HG03060 (cell line): ENCODE data around the gene TBC1D22A.

Experiments used
- ATAC-seq: cut with Tn5 transposase; IDR thresholded peaks from one replicate; pipeline ENCODE4 v1.9.1; 2021; ENCODE audit warnings: low read depth, moderate number of reproducible peaks; ENCODE audit not compliant: unreplicated experiment

The TBC1D22A gene

DNA sequence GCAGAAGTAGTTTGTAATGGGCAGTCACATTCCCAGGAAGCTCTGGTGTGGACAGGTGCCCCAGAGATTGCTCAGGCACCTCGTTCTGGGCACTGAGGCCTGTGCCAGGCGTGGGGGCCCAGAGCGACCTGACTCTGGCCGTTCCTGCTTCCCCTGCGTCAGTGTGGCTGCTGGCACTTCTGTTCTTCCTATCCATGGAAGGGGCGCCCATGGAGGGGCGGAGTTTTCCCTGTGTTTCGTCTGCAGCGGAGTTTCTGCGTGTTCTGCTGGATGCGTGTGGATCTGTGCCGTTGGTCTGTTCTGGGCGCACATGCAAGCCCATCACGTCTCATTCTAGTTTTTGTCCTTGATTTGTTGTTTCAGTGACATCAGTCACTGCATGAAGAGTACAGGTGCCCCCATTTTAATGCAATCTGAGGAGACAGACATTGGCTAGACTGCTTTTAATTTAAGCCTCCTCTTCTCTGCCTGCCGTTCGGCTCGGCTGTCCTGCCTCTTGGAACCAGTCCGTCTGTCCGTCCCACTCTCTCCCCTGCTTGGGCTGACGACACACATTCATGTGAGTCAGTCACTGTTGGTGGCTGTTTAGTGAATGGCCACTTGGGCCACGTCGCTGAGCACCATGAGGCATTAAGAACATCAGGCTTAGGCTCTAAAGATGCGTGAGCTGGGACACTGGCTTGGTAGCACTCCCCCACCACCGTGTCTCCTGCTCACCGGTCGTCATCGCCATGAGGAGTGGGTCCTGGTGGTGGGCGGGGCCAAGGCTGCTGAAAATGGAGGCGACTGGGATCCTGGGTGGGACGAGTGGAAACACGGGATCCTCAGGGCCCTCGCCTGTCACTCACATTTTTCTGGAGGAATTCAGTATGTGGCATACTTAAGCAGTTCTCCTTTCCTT, 255.8 kb downstream of the TBC1D22A start:
- no peak for ATAC-seq

DNA sequence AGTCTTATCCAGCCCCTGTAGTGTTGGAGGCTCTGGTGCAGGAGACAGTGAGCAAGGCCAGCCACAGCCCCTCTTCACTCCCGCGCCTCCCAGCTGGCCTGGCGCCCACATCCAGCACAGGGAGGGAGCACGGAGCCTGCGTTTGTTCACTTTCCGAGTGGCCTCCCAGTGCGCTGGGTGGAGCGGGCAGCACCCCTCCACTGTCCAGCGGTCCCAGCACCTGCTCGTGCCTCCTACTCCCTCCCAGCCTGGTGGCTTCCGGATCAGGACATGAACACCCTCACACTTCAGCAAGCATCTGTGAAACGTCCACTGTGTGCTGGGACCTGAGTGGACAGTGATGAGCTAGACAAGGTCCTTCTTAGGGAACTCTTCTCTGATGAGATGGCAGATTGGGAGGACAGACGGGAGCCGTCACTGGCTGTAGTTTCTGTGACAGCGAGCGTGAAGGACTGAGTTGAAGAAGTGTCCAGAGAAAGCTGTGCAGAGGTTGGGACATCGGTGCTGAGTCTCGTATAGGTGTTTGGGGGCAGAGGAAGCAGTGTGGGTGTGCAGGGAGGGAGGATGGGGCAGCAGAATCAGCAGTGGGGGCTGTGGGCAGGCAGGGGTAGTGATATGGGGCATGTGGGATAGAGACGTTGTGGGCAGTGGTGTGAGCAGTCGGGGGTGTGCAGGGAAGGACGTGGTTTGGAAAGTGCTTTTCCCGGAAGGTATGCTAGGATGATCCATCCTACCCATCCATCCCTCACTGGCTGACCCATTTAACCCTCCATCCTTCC, 256.8 kb downstream of the TBC1D22A start:
- no peak for ATAC-seq

DNA sequence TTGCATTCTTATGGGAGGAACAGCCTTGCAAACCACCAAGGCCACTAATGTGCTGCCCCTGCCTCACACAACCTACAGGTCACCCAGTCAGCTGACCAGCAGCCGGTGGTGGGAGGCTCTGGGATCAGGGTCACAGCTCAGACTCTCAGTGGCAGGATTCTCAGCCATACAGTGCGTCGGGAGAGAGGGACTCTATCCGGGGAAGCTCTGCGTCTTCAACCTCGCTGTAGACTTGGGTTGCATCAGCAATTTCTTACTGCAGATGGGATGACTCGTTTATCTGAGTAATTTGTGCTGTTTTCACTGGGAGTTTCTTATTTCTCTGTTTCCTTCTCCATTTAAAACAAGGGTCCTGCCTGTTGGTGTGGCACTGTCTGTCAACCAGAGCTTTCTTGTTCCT, 257.7 kb downstream of the TBC1D22A start:
- ATAC-seq: no peak

DNA sequence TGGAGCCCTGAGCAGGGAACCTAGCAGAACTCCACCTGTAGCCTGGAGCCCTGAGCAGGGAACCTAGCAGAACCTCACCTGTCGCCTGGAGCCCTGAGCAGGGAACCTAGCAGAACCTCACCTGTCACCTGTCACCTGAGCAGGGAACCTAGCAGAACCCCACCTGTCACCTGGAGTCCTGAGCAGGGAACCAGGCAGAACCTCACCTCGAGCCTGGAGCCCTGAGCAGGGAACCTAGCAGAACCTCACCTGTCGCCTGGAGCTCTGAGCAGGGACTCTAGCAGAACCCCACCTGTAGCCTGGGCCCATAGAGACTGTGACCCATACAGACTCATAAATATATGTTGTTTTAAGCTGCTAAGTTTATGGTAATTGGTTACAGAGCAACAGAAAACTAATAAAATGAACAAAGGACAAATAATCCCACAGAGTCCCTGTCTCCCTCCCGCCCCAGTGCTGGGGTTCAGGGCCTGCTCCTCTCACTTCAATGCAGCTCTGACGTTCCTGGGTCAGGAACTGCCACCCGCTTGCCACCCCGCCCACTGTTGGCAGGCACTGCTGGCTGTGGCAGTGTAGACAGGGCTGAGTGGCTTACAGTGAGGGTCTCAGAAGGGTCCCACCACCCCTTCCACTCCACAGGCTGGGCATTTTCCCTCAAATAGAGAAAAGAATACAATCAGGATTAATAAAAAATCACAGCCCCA, 259.1 kb downstream of the TBC1D22A start:
- ATAC-seq: no peak

DNA sequence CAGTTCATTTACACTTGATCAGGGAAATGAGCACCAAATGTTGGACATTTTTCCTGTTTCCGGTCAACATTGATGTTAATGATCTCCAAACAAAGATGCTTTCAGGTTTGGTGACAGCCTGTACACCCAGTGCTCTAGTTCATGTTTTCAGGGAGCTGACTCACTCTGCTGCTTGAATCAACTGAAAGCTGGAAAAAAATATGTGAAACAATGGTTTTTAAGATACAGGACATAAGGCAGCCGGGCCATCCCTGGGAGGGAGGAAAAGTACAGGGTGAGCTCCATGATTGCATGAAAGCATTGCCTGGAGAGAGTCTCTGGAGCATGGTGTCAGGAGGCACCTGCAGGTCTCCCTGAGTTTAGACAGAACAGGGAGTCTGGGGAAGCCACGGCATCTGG, 259.6 kb downstream of the TBC1D22A start:
- ATAC-seq: no peak

DNA sequence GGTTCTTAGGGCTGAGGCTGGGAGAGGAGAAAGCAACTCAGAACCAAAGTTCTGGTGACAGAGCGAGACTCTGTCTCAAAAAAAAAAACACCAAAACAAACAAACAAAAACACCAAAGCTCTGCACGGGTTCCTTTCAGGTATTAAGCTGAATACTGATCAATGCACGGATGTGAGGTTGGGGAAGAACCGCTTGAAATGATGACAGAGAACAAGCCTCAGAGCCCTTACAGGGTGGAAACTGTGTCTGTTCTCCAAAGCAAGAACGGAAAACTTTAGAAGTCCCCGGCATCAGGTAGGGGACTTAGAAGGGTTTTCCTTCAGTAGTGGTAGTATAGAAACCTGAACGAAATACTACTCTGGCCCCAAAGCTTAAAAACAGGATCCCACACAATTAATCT, 260.0 kb downstream of the TBC1D22A start:
- no peak for ATAC-seq

DNA sequence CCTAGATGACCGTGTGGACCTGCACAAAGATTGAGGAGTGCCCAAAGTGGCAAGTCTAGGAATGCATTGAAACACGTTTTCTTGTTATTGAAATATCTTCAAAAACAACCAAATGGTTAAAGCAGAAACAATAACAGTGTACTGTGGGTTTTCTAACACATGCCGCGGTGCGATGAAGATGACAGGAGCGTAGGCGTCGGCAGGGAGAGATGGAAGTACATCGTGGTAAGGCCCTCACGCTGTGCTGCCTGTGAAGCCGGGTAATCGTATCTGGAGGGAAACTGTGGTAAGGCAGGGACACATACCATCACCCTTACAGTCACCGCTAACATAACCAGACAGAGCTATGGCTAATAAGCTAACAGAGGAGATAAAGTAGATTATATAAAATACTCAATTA, 261.4 kb downstream of the TBC1D22A start:
- ATAC-seq: no peak

DNA sequence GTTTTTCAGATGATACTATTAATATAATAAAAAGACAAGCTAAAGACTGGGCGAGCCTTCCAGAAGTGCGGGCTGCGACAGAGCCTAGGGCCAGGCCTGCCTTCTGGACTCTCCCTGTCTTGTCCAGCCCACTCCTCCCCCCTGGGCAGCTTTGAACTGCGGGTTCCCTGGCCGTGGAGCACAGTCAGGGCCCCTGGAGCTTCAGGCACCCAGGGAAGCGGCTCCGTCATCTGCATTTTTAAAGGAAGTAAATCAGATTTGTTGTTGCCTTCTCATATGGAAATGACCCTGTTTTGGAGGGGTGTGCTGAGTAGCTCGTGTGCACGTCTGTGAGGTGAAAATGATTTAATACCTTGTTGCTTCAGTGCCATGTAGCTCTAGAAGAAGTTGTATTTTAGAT, 265.3 kb downstream of the TBC1D22A start:
- no peak for ATAC-seq

DNA sequence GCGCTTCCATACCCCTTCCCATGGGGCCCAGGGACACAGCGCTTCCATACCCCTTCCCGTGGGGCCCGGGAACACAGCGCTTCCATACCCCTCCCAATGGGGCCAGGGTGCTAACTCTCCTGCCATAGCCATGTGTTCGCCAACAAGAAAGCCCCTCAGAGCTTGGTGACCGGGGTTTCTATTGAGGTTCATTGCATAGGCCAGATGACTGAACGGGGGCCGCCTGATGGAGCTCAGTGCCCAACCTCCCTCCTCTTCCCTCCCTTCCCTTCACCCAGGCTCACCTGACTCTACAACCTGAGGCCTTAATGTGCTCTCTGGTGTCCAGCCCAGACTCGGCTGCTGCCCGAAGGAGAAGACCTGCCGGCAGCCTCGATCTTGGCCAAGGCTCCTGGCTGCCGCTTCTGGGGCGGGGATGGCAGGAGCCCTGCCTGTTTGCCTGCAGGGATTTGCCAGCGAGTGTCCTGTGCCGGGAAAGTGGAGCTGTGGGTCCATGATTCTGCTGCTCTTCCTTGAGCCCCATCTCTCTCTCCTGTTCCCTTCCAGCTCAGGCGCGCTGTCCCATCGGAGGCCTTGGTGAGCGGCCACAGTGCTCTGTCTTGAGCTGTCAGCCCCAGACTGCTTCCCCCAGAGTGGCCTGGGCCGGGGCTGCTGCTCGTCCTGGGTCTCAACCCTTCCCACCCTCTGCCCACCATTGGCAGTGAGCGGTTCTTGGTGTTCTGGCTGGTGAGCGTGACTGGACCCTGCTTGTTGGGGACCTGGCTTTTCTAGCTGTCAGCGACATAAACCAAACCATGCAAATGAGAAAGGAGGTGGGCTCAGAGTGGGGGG, 267.0 kb downstream of the TBC1D22A start:
- ATAC-seq: no peak

DNA sequence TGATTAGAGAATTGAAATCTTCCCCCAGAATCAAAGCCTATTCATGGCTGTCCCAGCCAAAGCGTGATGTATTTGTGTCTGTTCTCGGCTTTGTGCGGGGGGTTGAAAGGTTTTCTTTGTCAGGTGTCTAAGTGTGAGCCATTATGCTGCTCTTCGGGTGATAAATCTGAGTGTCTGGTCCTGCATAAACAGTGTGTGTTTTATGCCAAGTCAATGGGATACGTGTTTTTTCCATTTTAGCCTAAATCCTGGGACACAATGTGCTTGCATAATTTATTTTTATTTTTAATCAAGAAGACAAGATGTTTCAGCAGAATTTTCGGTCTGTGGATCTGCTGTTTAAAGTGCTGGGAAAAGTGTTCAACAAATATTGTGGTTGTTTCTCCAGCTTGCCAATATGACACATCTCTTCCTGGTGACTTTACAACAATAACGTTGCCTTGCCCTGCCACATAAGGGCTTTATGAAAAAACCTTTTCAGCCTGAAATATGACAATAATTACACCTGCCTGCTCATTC, 267.8 kb downstream of the TBC1D22A start:
- no peak for ATAC-seq

DNA sequence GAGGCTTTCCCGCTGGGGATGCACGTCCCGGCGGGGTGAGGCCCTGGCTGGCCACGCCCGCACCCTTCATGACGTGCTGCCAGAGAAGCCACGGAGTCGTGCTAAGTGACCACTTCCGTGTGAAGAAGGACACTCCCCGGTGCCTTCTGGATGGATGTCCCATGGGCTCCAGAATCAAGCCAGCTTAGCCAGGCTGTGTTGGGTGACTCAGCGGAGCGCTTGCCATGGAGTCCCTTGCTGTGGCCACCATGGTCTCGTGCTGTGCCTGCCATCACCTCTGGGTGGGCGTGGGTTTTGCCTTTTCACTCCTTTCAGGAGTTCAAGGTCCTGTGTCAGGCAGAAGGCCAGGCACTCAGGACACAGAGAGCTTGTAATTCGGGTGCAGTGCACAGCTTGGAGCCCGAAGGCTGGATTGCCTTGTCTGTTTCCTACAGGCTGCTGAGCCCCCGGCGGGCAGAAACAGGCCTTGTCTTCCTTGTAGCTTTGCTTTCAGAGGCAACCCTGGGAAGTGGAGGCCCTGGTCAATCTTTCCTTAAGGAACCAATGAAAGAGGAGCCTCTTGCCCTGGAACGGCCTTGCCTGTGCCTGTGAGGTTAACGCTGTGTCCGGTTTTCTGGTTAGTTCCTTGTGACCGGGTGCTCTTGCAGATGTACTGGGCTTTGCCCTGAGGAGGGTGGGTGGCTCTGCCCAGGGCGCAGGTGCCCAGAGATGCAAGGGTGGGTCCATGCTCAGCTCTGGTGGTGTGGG, 268.6 kb downstream of the TBC1D22A start:
- ATAC-seq: no peak

DNA sequence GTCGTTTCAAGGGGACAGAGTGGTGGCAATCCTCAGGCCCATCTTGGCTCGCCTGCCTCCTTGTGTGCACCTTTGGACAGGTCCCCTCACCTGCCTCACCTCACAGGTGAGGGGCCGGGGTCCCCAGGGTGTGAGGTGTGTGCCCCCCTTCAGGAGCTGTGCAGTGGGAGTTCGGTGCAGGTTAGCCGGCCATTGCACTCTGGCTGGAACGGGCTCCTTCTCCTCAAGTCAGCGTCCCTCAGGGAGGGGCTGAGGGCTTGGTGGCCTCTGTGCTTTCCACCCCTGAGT, 269.1 kb downstream of the TBC1D22A start:
- no peak for ATAC-seq

DNA sequence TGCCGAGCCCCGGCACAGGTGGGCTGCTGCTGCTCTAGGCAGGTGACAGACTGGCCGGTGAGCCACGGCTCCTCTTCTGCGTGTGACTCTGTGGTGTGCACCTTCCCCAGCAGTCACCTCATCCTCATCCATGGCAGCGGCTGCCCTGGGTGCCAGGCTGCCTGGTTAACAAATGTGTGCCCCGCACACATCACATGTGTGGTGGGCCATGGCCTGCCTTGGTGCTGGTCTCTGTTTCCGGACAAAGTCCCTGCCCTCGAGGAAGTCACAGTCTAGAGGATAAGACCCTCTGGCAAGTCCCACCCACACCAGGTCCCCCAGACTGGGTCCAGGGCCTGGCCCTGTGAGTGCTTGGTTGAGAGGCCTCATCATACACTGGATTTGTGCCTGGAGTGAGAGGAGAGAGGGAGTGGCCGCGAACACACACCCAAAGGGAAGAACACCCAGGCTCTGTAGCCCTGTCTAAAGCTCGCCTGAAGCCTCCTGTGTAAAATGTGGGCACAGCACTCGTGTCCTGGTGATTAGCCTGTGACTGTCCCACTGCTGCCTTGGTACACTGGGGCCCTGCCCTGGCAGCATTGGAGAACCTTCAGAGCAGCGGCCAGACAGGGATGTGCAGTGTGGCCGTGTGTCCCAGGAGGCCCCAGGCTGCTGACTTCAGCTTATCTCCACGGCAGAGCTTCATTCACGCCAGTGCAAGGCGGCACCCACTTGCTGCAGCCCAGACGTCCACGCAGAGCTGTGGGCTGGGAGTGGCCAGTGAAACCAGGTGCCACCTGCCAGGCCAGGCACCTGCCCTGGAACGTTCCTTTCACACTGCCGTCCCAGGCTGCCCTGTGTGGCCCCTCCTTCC, 269.9 kb downstream of the TBC1D22A start:
- ATAC-seq: no peak

DNA sequence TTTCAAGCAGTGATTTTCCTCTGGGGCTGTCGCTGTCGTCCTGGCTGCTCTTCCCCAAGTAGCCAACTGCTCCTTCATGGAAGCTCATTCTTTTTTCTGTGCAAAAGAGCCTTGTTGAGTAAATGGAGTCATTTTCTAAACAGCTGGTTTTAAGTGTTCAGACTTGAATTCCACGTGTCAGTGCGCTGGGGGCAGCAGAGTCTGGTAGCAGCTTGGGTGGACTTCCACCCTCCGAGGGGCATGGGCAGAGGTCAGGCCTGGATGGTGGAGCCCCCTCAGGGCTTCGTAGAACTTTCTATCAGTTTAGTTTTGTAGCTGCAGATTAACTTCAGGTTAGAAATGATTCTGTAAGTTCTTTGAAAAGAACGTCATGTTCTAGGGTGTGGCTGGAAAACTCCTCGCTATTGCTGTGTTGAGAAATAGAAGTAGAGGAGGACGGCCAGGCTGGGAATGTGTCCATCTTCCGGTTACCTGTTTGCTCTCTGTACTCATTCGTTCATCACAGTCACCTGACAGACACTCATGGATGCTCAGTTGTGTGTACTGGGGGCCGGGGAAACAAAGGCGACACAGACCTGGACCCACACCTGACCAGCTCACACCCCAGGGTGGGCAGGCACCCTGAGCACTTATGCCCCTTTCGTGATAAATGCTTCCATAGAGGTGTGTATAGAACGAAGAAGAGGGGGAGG, 270.7 kb downstream of the TBC1D22A start:
- no peak for ATAC-seq

DNA sequence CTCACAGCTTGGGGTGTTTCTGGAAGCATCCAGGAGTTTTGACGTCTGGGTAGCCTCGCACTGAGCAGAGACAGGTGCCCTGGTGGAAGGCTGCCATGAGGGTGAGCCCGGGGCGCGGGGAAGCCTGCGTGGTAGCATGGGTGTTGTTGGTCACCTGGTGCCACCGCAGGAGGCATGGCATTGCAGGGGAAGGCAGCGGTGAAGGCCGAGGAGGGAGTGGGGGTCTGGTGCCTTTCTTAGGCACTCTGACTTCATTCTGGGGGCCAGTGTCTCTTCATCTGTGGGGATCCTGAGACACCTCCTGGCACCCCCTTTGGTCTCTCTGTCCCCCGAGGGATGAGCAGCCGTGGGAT, 271.2 kb downstream of the TBC1D22A start:
- ATAC-seq: no peak

DNA sequence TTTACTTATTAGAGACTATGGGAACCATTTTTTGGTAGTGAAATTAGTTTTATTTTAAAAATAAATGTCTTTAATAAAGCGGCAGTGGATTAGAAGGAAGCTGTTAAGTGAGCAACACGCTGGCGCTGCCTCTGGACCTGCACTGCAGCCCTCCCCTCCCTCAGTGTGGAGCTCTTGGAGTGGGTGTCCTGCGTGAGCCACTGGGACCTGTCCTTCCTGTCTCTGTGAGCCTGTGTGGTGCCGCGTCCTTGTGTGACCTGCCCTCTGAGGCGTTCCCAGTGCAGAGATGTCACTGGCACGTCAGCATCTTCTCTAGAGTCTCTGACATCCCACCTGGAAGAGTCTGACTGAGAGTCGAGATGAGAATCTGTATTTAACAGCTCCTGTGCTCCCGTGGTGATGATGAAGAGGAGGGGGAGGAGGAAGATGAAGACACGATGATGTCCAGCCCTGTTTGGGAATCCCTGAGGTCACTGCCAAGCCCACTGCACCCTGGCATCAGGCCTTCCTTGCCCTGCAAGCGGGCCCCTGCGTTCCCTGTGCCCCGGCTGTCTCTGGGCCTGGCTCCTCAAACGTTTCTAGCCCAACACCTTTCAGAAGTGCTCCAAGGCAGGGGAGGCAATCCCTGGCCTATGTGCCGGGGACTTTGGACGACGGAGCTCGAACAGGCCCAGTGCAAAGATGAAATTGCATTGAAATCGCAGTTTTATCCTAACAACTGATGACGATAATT, 271.8 kb downstream of the TBC1D22A start:
- ATAC-seq: no peak

DNA sequence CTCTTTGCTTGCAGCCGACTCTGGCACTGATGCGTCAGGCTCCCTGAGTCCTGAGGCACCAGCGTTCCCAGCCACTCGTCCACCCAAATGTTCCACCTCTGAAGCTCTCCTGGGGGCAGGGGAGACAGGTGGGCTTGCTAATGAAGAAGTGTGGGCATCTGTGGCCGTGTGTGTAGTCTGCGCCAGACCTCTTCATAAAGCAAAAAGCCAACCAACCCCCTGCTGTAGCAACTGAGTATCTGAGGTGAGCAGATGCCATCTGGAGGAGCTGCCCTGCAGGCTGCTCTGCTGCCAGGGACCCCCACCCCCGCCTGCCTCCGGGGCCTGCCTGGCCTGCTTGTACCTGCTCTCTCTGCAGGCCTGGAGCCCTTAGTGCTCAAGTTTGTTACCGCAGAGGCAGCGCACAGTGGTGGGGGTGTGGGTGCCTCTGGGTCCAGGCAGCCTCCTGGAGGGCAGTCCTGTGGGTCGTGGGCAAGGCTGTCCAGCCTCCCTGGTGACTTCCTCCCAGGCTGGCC, 272.5 kb downstream of the TBC1D22A start:
- no peak for ATAC-seq
